ENCODE measurements around the gene ANK3. TPM values are rescaled to one million over a fixed set of nuclear protein-coding genes. Genes with fewer than 3 reads are reported as not detected.

The ANK3 gene
- total RNA-seq, 1 donor from 2014 or later = 188 TPM

- DNase-seq = no peak
- intact Hi-C loops (cut with micrococcal nuclease) = no loop called here
- ATAC-seq = no peak
Observed at GRCh38 chr10:60266513-60266912, 123.2 kb downstream of the ANK3 start.

- intact Hi-C loops (cut with micrococcal nuclease) = no loop called here
- ATAC-seq (no peak), DNase-seq (no peak)
Observed at GRCh38 chr10:60262647-60263126, 127.0 kb downstream of the ANK3 start.

GRCh38 chr10:60260321-60260720 lies 129.4 kb downstream of the ANK3 start:
- ATAC-seq (no peak), DNase-seq (no peak)
- intact Hi-C loops (cut with micrococcal nuclease) = no loop called here

- intact Hi-C loops (cut with micrococcal nuclease) = no loop called here
- peak; percentile 27 for ATAC-seq
- DNase-seq = no peak
Observed at GRCh38 chr10:60258429-60258797, 131.3 kb downstream of the ANK3 start.

- intact Hi-C loops (cut with micrococcal nuclease) = no loop called here
- ATAC-seq = peak; percentile 46
Observed at GRCh38 chr10:60257767-60258428, 131.8 kb downstream of the ANK3 start.

DNA sequence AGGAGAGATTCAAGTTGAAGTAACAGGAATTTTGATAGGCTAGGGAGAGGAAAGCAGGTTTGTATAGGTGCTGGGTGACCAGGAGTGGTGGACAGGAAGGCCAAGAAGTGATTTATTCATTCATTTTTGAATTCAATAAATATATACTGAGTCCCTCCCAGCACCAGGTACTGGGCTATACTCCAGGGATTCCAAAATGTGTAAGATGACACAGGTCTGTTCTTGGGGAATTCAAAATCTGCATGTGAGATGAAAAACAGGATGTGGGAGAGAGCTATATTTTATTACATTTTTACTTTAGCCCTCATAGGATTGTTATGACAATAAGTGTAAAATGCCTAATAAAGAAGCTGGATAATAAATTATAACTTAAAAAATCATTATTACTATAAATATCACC lies 134.9 kb downstream of the ANK3 start:
- ATAC-seq (no peak), DNase-seq (no peak)

More at GRCh38 chr10:60257767-60258428, 131.8 kb downstream of the ANK3 start:
- no peak for DNase-seq

GRCh38 chr10:60253484-60253883 lies 136.2 kb downstream of the ANK3 start:
- intact Hi-C loops (cut with micrococcal nuclease) = no loop called here
- no peak for DNase-seq
- no peak for ATAC-seq

More for the DNA sequence above, 134.9 kb downstream of the ANK3 start:
- intact Hi-C loops (cut with micrococcal nuclease) = no loop called here

GRCh38 chr10:60252688-60253087 lies 137.0 kb downstream of the ANK3 start:
- intact Hi-C loops (cut with micrococcal nuclease) = no loop called here
- DNase-seq (no peak), ATAC-seq (no peak)

DNA sequence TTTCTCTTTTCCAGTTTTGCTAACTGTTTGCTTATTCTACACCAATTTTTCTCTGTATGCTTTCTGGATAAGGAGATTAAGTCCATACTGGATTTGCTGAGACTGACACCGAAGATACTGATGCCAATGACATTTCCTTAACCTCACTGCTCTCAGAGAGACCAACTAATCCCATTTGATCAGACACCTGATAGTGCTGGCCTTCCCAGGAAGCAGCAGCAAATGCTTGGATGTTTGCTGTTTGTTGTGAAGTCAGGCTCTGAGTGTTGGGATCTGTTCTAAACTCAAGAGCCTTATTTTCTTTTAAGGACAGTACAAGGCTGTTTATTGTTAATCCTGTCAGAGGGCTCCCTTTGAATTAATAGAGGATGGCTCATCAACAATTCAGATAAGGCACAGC lies 143.3 kb downstream of the ANK3 start:
- DNase-seq = no peak
- no peak for ATAC-seq
- intact Hi-C loops (cut with micrococcal nuclease) = no loop called here

DNA sequence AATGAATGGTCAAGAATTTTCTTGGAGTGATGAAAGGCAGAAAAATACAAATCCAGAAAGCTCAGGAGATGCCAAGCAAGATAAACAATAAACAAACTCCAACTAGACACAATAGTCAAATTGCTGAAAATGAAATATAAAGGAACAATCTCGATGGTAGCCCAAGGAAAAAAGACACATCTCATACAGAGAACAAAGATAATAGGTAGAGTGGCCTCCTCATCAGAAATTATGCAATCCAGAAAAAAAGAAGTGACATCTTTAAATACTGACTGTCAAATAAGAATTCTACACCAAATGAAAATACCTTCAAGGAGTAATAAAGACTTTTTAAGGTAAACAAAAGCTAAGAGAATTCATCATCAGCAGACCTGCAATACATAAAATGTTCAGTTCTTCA lies 150.4 kb downstream of the ANK3 start:
- DNase-seq (no peak), ATAC-seq (no peak)
- intact Hi-C loops (cut with micrococcal nuclease) = no loop called here

GRCh38 chr10:60238759-60239100 lies 150.9 kb downstream of the ANK3 start:
- intact Hi-C loops (cut with micrococcal nuclease) = no loop called here
- no peak for DNase-seq
- no peak for ATAC-seq

GRCh38 chr10:60237977-60238758 lies 151.5 kb downstream of the ANK3 start:
- intact Hi-C loops (cut with micrococcal nuclease) = no loop called here
- no peak for DNase-seq
- ATAC-seq = peak; percentile 77

- intact Hi-C loops (cut with micrococcal nuclease) = no loop called here
- ATAC-seq (peak; percentile 91), DNase-seq (peak; percentile 35)
Observed at GRCh38 chr10:60236869-60237524, 152.7 kb downstream of the ANK3 start.

DNA sequence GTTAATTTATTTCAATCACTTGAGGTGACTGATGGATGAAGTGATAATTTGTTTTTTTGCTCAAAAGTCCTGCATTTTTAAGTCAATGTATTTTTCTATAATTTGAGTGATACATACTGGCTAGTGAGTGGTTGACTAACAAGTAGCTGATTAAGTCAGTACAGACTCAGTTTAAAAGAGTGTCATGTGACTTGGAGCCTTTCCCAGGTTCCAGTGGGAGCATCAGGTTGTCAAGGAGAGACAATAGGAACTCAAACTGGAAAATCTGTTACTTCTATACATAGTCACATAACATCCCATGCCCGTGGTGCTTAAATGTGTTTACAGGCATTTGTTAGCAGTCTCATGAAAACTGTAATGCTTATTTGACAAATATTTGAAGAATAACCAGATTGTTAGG lies 154.7 kb downstream of the ANK3 start:
- intact Hi-C loops (cut with micrococcal nuclease) = no loop called here
- ATAC-seq = peak; percentile 35
- DNase-seq = no peak

DNA sequence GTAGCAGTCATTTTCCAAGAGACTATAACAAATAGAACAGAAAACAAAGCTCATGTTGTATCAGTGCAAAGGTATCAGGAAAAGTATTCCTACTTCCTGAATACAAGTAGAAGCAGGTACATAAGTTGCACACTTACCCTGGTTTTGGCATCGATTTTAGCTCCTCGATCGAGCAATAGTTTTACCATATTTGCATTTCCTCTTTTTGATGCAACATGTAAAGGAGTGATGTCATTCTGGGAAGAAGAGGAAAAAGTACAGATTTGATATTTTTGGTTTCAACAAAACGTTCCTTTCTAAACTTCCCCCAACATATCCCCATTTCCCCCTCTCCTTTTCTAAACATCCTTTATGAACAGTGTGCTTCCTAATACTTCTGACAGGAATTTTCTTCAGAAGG lies 155.1 kb downstream of the ANK3 start:
- DNase-seq = no peak
- intact Hi-C loops (cut with micrococcal nuclease) = no loop called here
- ATAC-seq = no peak

DNA sequence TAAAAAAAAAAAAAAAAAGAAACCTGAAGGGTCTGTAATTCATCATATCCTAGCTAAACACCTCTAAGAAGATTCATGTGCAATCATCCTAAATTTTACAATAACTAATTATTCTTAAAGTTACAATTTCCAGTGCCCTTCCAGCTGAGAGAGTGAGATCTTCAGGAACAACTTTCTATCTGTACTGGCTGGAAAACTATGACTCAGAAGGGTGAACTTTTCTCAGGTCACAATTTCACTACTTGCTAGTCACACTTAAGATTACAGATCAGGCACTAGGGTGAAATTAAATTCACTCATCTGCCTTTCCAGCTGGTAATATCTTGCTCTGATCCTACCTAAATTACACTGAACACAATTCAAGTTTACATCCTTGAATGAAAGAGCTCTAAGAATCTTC lies 158.8 kb downstream of the ANK3 start:
- no peak for DNase-seq
- ATAC-seq = no peak
- intact Hi-C loops (cut with micrococcal nuclease) = no loop called here

DNA sequence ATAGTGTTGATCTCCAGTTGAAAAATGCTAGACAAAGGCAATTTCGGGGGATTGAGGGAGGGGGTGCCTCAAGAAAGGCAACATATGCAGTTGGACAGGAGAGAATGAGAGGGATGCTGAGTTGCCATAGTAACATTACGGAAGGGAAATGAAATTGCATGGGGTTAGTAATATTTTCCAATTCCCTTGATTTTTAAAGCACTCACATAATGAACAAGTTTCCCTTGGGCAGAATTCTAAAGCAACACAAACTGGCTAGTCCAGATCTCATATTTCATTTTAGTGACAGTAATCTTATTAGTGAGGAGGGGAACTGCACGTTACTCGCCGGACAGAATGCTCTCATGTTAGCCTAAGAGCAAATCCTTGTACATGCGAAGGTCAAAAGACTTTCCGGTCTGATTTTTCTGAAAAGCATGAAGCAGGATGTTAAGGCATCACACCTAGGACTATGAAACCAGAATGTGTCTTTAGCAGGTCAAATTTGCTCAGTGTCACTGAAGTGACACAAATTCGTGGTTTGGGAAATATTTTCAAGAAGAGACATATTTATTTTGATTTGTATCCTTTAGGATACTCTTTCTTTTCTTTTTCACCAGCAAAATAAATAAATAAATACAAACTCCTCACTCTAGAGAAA lies 165.5 kb downstream of the ANK3 start:
- intact Hi-C loops (cut with micrococcal nuclease) = no loop called here
- ATAC-seq (no peak), DNase-seq (no peak)

DNA sequence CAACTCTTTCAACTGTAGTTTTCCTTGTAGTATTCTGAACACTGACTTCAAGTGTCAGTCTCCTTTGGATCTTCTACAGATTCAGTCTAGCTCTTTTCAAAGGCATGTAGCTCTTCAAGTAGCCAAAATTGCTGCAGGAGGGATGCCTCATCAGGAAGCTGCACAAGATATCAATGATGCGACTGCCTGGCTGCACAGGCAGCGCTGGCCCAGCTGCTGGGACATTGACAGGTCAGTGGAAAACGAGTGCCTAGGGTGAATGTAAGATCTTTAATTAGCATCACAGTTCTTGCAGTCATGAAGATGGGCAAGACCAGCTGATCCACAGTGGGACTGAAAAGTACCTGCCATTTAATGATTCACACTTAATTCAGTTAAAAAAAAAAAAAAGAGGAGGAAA lies 167.6 kb downstream of the ANK3 start:
- DNase-seq (no peak), ATAC-seq (peak; percentile 82)
- intact Hi-C loops (cut with micrococcal nuclease) = no loop called here

- no peak for DNase-seq
- ATAC-seq = no peak
- intact Hi-C loops (cut with micrococcal nuclease) = no loop called here
Observed at GRCh38 chr10:60212195-60212594, 177.5 kb downstream of the ANK3 start.
